Stomach (tissue), 4 donors: ENCODE measurements around the gene DNAJC12.

Experiments used
- POLR2A ChIP-seq, 4 donors: fragments of 450-650 bp; IDR thresholded peaks; one replicate each; pipeline ENCODE4 v1.6.1; 2016; ENCODE audit warnings: antibody characterized with exemption in 4 of 4, control low read depth in 2 of 4, mild to moderate bottlenecking in 1 of 4, moderate library complexity in 1 of 4
- POLR2AphosphoS5 ChIP-seq, 3 donors: sonication (generic); formaldehyde crosslinking; IDR thresholded peaks; one replicate each; pipeline ENCODE4 v1.6.1; 2016; ENCODE audit warnings: antibody characterized with exemption in 3 of 3
- TF ChIP-seq, protein P1 (sequence below), 7 experiments: fragments of 450-650 bp in 4 of 7; fragments of 200-600 bp in 3 of 7; sonication (generic) in 3 of 7; IDR thresholded peaks; one replicate each; pipeline ENCODE4 v1.5.1; 2016 to 2019; ENCODE audit warnings: antibody characterized with exemption in 7 of 7, control low read depth in 2 of 7, mild to moderate bottlenecking in 1 of 7

- TF ChIP-seq POLR2AphosphoS5 (IDR thresholded peaks at IDR 0.05) (no peak), POLR2A (IDR thresholded peaks at IDR 0.05) (no peak)
- TF ChIP-seq, protein P1, sequence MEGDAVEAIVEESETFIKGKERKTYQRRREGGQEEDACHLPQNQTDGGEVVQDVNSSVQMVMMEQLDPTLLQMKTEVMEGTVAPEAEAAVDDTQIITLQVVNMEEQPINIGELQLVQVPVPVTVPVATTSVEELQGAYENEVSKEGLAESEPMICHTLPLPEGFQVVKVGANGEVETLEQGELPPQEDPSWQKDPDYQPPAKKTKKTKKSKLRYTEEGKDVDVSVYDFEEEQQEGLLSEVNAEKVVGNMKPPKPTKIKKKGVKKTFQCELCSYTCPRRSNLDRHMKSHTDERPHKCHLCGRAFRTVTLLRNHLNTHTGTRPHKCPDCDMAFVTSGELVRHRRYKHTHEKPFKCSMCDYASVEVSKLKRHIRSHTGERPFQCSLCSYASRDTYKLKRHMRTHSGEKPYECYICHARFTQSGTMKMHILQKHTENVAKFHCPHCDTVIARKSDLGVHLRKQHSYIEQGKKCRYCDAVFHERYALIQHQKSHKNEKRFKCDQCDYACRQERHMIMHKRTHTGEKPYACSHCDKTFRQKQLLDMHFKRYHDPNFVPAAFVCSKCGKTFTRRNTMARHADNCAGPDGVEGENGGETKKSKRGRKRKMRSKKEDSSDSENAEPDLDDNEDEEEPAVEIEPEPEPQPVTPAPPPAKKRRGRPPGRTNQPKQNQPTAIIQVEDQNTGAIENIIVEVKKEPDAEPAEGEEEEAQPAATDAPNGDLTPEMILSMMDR (IDR thresholded peaks at IDR 0.05), result no peak
Observed at GRCh38 chr10:67801118-67801517, 36.9 kb downstream of the DNAJC12 start.
